Measurements from ENCODE around the gene LENG1.

Gene LENG1

DNA sequence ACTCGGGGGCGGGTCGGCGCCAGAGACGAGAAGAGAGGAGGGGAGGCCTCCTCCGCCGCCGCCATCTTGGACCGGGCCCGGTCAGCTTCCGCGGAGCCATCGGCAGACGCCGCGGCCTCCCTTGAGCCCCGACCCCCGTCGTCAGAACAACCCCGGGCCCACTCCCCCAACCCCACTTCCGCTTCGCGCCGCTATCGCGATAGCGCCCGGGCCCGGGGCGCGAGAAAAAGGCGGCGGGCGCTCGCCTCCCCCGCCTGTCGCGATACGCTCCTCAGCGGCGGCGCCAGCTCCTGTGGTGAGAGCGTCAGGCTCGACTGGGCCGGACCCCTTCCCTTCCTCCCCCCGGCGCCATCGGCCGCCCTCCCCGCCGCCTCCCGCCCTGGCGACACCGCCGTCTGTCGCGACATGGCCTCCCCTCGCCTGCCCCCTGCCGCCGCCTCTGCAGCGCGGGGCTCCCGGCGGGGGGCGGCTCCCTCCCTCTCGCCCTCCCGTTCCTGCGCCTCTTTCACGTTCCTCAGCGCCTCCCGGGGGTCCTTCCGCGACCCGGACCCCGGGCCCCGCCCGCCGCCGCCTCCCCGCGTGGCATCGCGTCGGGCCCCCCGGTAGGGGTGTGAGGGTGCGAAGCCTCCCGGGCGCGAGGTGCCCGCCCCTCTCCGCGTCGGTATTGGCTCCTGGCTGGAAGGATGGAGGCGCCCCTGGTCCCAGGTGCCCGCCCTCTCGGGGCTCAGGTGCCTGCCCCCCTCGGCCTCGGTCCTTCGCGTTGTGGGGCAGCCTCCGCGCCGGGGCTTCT lies 21.6 kb downstream of the LENG1 start, which contains the start of gene CNOT3:
CNOT3 (plus strand) TSS at position 64 of the 790 bp plus-strand sequence. CDS start 5,217 bp downstream, outside the sequence.
- peak; percentile 44 for DNase-seq

DNA sequence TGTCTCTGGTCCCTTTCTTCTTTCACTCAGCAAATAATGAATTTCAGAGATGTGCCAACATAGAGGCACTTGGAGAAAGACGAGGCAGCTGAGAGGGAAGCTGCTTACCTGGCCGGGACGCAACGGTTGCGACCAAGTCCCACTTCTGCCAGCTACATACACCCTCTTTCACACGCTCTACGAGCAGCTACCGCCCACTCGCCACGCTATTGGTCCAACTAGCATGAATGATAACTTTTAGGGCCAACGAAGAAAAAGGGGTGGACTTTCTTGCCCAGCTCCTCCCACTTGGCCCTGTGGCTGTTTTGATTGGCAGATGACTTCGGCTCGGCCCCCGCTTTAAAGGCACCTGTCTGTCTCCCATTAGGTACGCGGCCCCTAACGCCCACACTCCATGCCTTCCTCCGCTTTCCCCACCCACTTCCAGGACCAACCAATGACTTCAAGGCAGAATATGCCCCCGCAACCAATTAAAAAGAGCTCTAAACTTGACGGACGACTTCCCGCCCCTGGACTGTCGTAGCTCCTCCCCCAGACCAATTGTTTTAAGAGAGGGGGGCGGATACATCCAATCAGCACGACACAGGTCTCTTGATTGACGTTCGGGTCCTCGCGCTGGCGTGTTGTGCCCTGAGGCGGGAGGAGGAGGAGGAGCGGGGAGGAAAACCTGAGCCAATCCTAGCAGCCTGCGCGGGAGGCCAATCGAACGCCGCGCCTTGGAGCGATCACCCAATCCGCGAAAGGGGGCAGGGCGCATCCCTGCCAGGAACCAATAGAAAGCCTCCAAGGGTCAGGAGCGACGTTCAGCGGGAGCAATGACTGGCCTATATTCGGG lies 22.4 kb downstream of the LENG1 start:
- peak; percentile 100 for DNase-seq

DNA sequence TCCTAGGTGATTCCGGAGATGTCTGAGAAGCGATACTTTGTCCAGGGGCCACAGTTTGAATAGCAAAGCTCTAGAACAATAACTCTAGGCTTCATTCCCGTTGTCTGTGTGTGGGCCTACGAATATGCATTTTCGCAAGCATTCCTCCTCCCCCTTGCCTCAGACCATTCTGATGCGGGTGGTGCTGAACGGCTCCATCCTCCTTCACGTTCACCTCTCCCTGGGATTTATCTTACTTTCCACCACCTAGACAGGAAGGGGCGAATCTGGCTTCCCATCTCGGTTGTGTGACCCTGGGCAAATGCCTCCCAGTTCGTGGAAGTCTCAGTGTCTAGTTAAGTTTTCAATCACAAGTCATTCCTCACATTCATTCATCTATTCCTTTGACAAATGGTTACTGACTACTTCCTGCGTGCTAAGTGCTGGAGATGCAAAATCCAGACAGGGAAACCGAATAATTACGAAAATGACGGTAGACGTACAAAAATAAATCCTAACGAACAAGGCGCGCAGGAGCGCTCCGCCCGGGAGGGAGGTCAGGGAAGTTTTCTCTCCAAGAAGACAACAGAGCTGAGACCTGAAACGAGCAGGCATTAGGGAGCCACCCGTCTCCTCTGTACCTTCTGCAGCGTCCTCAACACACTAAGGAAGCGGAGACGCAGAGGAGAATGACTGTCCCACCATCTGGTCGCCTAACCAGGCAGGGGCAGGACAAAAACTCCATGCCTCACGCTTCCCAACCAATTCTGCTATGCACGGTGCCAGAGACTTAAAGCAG lies 23.2 kb downstream of the LENG1 start:
- DNase-seq, result peak; percentile 76

DNA sequence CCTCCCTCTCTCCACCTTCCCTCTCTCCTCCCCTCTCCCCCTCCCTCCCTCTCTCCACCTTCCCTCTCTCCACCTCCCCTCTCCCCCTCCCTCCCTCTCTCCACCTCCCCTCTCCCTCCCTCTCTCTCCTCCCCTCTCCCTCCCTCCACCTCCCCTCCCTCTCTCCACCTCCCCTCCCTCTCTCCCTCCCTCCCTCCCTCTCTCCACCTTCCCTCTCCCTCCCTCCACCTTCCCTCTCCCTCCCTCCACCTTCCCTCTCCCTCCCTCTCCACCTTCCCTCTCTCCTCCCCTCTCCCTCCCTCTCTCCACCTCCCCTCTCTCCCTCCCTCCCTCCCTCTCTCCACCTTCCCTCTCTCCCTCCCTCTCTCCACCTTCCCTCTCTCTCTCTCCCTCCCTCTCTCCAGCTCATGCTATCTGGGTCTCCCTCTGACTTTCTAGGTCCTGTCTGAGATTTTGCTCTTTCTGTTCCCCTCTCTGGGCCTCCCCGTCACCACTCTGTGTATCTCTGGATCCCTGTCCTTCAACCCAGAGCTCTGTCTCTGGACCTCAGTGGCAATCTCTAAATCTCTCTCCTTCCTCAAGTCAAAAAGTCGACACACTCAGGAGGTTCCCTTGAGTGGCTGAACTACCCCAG lies 25.4 kb downstream of the LENG1 start:
- no peak for DNase-seq

DNA sequence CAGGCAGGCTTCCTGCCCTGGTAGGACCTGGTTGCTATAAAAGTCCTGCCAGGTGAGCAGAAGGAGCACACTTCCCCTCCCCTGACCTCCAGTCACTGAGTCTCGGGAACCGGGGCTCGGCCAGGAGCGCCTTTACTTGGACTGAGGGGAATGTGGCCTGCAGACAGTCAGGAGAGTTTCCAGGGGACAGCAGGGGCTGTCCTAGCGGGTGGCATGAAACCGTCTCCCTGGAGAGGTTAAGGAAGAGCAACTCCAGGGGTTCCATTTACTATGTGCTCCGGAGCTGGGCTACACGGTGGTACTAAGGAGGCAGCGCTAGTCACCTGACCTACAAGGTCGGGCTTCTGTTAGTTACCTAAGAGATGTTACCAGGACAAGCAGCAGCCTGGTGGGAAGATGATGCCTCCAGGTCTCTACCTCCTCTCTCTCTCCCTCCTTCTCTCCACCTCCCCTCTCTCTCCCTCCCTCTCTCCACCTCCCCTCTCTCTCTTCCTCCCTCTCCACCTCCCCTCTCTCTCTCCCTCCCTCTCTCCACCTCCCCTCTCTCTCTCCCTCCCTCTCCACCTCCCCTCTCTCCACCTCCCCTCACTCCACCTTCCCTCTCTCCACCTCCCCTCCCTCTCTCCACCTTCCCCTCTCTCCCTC lies 26.1 kb downstream of the LENG1 start:
- DNase-seq, result peak; percentile 98

DNA sequence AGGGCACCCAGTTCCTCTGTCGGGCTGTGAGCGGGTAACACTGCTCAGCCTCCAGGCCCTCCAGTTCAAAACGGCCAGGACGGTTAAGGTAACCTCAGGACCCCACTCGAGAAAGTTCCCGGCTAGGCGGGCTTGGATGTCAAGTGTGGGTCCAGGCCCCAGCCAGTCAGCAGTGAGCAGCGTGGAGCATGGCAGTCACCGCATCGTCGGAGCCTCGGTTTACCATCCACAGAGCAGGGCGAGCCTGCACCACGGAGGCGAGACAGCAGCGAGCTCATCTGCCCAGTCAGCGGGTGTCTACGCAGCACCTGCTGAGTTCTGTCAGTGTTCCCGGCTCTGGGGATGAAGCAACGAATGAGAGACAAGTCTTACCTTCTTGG lies 29.9 kb downstream of the LENG1 start:
- no peak for DNase-seq

DNA sequence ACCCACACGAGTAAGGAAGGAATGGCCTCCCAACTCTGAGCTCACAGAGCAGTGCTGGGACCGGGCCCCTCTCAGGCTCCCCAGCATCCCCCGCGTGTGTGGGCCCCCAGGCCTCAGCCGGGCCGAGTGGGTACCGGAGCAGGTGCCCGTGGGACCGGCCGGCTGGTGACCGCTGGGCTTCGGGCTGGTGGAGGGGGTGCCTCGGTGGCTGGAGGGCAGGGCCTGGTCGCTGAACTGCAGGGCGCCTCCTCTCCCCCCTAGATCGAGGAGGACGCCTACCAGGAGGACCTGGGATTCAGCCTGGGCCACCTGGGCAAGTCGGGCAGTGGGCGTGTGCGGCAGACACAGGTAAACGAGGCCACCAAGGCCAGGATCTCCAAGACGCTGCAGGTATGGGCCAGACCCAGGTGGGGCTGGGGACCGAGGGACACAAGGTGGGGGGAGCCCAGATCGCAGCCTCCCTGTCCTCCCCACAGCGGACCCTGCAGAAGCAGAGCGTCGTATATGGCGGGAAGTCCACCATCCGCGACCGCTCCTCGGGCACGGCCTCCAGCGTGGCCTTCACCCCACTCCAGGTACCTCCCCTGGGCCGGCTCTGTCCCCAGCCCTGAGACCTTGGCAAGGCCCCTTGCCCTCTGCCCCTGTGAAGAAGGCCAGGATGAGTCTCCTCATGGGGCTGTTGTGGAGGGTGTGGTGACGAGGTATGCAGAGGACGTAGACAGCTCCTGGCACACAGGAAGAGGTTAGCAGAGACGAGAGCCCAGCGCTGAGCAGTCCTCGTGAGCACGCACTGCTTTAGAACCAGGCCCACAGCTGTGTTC lies 30.5 kb downstream of the LENG1 start:
- no peak for DNase-seq

DNA sequence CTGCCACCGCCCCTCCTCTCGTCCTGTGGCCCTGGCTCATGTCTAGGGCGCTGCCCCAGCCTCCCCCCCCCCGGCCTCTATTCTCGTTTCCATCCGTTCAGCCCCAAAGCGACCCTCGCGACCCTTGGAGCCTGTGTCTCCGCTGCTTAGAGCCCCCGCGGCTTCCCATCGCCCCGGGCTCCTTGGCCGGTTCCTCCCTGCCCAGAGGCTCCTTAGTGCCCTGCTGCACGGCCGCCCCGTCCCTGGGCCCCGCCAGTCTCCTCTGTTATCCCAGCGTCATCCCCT lies 31.1 kb downstream of the LENG1 start:
- no peak for DNase-seq

DNA sequence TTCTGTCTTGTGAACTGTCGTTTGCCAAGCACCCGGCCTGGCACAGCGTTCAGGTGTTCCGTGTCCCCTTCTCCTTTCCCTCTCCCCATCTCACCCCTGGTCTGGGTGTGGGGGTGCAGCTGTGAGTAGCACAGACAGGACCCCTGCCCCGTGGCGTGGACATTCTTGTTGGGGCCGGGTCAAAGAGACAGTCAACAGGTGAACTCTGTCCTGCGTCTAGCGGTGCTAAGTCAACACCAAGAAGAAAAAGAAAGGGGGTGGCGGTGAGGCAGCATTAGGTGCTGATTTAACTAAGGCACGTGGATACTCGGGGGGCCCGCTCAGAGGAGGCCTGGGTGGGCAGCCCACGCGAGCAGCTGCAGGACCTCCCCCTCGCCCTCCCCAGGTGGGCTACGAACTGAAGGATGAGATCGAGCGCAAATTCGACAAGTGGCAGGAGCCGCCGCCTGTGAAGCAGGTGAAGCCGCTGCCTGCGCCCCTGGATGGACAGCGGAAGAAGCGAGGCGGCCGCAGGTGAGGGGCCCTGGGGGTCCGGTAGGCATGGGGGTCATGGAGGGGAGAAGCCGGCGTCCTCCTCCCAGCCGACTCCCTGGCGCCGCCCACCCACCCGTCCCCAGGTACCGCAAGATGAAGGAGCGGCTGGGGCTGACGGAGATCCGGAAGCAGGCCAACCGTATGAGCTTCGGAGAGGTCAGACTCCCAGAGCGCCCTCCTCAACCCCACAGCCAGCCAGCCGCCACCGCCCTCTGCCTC lies 31.7 kb downstream of the LENG1 start:
- DNase-seq, result no peak

DNA sequence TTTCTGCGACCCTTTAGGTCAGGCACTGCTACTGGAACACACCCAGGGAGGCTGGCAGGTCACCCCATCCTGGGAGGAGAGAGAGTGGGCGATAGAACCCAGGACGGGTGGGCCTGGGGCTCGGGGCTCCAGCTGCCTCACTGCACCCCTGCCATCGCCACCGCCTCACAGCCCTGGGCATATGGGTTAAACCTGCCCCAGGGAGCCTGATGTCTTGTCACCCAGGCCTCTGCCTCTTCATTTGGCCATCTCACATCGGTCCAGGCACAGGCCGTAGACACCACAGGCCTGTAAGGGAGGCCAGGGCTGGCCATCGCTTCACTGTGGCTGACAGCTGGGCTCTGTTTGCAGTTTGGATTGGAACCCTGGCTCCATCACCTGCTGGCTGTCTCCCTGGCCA lies 33.8 kb downstream of the LENG1 start:
- DNase-seq, result no peak

DNA sequence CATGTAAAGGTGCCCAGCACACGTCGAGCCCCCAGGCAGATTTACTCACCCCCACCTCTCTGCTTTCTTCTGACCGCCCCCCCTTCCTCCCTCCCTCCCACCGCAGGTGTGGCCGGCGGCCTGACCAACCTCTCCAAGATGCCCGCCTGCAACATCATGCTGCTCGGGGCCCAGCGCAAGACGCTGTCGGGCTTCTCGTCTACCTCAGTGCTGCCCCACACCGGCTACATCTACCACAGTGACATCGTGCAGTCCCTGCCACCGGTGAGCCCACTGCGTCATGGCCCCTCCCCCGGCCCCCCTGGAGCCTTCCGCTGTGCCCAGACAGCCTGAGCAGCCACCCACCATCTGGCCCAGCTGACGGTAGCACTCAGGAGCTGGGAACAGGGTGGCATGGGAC lies 35.1 kb downstream of the LENG1 start:
- no peak for DNase-seq

DNA sequence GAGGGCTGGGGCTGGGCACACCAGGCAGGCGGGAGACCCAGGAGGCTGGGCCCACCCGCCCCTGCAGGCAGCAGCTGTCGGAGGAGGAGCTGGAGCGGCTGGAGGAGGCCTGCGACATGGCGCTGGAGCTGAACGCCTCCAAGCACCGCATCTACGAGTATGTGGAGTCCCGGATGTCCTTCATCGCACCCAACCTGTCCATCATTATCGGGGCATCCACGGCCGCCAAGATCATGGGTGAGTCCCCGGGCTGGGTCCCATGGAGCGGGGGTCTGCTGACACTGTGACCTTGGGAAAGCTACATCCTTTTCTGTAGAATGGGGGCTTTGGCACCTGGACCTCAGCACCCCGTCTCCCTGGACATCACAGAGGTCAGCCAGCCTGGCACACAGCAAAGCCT lies 35.8 kb downstream of the LENG1 start:
- no peak for DNase-seq

DNA sequence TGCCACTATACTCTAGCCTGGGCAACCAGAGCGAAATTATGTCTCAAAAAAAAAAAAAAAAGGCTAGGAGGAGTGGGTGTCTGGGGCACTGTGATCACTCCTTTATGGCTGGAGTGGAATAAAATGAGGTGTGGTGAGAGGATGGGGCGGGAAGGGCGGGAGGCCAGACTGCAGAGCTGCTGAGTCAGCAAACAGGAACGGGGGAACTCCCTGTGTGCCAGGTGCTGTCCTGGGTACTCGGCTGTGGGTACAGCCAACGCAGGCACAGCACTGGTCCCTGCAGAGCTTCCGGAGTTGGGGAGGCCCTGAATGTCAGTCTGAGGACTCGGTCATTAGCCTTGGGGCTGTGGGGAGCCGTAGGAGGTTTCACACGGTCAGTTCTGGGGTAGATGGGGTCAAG lies 38.3 kb downstream of the LENG1 start:
- no peak for DNase-seq

DNA sequence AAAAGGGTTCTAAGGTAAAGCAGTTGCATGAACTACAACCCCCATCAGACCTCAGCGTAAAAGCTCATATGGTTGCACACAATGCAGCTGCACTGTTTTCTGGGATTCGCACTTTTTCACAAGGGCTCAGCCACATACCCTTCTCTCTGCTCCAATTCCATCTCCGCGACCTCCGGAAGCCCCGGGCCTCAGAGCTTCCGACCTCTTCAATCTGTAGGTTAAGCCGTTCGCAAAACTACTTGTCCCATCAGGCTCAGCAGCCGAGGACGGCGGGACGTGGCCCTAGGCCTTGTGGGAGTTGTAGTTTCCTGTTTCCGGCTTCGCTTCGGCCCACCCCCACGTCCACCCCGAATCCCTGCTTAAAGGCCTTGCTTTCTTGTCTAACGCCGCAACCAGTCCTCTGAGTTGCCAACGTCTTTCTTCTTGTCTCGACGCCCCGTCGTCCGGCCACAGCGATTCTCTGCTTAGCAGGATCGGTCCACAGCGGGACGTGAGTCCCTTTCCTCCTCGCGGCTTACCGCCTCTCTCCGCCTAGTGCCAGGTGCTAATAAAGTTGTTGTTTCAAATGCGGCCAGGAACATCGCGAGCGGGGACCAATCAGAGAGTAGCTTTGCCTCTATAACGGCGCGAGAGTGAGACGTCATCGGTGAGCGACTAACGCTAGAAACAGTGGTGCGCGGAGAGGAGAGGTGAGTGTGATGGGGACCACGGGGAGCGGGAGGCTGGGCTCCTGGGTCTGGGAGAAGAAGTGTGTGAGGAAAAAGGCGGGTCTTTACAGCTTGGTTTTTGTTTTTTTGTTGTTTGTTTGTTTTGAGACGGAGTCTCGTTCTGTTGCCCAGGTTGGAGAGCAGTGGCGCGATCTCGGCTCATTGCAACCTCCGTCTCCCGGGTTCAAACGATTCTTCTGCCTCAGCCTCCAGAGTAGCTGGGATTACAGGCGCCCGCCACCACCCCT lies 44.1 kb downstream of the LENG1 start, which contains the start of the genes PRPF31 and TFPT:
PRPF31 (plus strand) TSS at position 646 of the 955 bp plus-strand sequence. CDS start 2,525 bp downstream, outside the sequence.
TFPT (minus strand) TSS at position 549 of the 955 bp plus-strand sequence; CDS start at position 161, 388 bp downstream.
- peak; percentile 99 for DNase-seq

DNA sequence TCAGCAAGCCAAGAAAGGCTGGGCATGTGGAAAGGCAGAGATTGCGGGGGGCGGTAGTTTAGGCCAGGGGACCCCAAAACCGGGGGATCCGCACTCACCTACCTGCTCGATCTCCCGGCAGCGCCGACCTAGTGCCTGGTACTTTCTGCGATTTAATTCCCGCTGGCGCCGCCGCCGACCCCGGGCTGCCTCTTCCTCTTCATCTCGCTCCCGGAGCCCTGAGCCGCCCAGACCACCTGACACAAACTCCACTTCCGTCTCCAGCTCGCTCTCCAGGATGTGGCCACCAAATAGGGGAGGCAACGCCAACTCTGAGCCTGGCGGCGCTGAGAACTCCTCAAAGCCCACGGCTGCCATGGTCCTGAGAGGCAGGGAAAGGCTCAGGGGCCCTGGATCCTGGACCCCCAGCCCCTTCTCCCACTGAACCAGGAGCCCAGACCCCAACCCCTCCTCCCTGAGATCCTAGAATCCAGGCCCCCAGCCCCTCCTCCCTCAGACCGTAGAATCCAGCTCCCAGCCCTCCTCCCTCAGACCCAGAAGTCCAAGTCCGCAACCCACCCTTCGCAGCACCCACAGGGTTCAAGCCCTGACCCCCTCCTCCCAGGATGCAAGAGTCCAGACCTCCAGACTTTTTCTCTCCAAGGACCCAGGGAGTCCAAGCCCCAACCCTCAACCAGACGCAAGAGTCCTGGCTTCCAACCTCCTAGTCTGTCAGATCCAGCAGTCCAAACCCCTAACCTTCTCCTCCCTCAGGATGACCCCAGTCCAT lies 45.0 kb downstream of the LENG1 start:
- peak; percentile 24 for DNase-seq

DNA sequence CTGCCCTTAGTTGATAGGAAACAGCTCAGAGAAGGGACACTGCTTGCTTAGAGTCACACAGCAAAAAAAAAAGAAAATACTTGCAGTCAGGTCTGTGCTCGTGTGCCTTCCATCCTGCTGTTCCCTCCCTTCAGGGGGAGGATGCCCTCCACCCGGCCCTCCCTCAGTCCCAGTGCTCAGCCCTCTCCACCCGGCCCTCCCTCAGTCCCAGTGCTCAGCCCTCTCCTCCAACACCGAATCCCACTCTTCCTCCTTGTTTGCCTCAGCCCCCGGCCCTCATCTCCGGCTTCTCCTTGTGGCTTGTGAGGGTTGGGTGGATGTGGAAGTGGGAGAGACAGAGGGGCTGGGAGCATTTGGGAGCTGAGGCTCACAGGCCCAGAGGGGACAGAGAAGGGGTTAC lies 49.9 kb downstream of the LENG1 start:
- no peak for DNase-seq

DNA sequence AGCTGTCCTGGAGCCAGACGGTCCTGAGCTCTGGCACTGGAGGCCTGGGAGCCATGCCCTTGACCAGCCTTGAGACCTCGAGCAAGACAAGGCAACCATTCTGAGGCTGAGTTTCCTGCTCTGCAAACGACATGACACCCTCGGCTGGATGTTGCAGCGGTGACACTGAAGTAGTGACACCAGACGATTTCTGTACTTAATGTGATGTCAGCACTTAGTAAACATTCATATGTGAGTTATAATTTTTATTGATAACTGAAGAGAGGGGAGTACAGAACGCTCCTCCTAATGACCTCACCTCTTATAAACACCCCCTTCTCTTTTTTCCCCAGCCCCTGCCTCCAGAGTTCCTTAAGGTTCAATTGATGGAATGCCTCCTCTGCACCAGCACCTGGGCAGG lies 51.0 kb downstream of the LENG1 start:
- DNase-seq, result no peak

DNA sequence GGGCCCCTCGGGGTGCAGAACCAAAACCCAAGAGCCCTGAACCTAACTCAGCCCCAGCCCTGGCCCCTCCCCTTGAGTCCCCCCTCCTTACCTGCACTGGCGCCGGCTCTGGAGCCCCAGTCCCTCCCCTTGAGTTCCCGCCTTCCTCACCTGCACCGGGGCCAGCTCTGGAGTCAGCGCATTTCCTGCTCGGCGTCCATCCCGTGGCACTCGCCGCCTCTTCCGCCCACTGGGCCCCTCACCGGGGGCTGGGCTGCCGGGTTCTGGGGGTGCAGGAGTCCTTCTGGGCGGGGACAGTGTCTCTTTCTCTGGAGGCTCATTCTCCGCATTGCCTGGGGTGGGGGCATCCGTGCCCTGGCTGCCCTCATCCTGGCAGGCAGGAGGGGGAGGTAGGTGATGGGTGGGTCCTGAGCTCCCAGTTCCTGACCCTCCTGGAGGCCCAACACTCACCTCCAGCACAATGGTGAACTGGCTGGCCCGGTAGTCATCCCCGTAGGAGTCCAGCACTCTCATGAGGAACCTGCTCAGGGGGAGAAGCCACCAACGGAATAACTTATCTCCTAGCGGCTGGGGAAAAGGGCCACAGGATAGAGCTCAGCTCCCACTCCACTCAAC lies 51.5 kb downstream of the LENG1 start:
- no peak for DNase-seq
